Neural progenitor cell (in vitro differentiated cells): ENCODE results near the gene S1PR4. TPM values are rescaled to one million over a fixed set of nuclear protein-coding genes. Genes with fewer than 3 reads are reported as not detected.
"Not testable (repeated sequence)": the region's sequence is repeated elsewhere in the genome, so short reads cannot be mapped to it uniquely, and the experiment has no call there.

Source experiments
- DNase-seq: peaks from one replicate; pipeline ENCODE4 v3.0.0-alpha.2; 2016; ENCODE audit warnings: low spot score
- H2AFZ ChIP-seq: fragments of 200-600 bp; sonication (generic); replicated peaks from 2 replicates; pipeline ENCODE4 v1.6.1; 2016; ENCODE audit warnings: antibody characterized with exemption
- H3F3A ChIP-seq: fragments of 200-600 bp; sonication (generic); 2 replicates; pipeline ENCODE4 v1.6.1; 2016; ENCODE audit warnings: antibody characterized with exemption, low read depth
- H3K27ac ChIP-seq: fragments of 200-600 bp; sonication (generic); 2 replicates; pipeline ENCODE4 v1.5.1; 2016; ENCODE audit warnings: mild to moderate bottlenecking
- H3K27me3 ChIP-seq: fragments of 200-600 bp; sonication (generic); 2 replicates; pipeline ENCODE4 v1.6.1; 2016; ENCODE audit warnings: mild to moderate bottlenecking, moderate library complexity
- H3K36me3 ChIP-seq: fragments of 200-600 bp; sonication (generic); 2 replicates; pipeline ENCODE4 v1.5.1; 2016
- H3K4me1 ChIP-seq: fragments of 200-600 bp; sonication (generic); 2 replicates; pipeline ENCODE4 v1.6.1; 2016; ENCODE audit warnings: mixed run types
- H3K4me2 ChIP-seq: fragments of 200-600 bp; sonication (generic); 2 replicates; pipeline ENCODE4 v1.6.1; 2016
- H3K4me3 ChIP-seq: fragments of 200-600 bp; sonication (generic); 2 replicates; pipeline ENCODE4 v1.5.1; 2016
- H3K79me2 ChIP-seq: fragments of 200-600 bp; sonication (generic); 2 replicates; pipeline ENCODE4 v1.6.1; 2016; ENCODE audit warnings: low read depth
- H3K9ac ChIP-seq: fragments of 200-600 bp; sonication (generic); 2 replicates; pipeline ENCODE4 v1.6.1; 2016
- H3K9me3 ChIP-seq: fragments of 200-600 bp; sonication (generic); 2 replicates; pipeline ENCODE4 v1.5.1; 2016; ENCODE audit warnings: low read depth
- H4K20me1 ChIP-seq: fragments of 200-600 bp; sonication (generic); 2 replicates; pipeline ENCODE4 v1.6.1; 2016; ENCODE audit warnings: low read depth
- H3K27ac Mint-ChIP-seq: 3 replicates; pipeline ENCODE4 v1.8.0; 2021; ENCODE audit warnings: mixed read lengths
- H3K27me3 Mint-ChIP-seq: 2 replicates; pipeline ENCODE4 v1.8.0; 2022; ENCODE audit warnings: low read depth, mild to moderate bottlenecking, inconsistent platforms, moderate library complexity, mixed read lengths; ENCODE audit not compliant: insufficient read depth
- H3K36me3 Mint-ChIP-seq: 3 replicates; pipeline ENCODE4 v1.8.0; 2021; ENCODE audit warnings: mixed read lengths
- H3K4me1 Mint-ChIP-seq: 3 replicates; pipeline ENCODE4 v1.8.0; 2021; ENCODE audit warnings: mixed read lengths
- H3K4me3 Mint-ChIP-seq: 3 replicates; pipeline ENCODE4 v1.8.0; 2021; ENCODE audit warnings: mild to moderate bottlenecking, moderate library complexity, mixed read lengths
- H3K9me3 Mint-ChIP-seq: 3 replicates; pipeline ENCODE4 v1.8.0; 2020; ENCODE audit warnings: mixed read lengths
- EZH2 ChIP-seq: fragments of 200-600 bp; sonication (generic); IDR thresholded peaks from 2 replicates; pipeline ENCODE4 v1.6.1; 2017; ENCODE audit warnings: antibody characterized with exemption, mild to moderate bottlenecking, moderate library complexity
- EZH2phosphoT487 ChIP-seq: fragments of 200-600 bp; sonication (generic); IDR thresholded peaks from 2 replicates; pipeline ENCODE4 v1.6.1; 2017; ENCODE audit warnings: antibody characterized with exemption
- total RNA-seq: library from RNA; depleted of rRNA; stranded (reverse); fragments of >200 nt; gene quantifications from 2 replicates; pipeline ENCODE4 v1.2.3, GENCODE V29; 2015; ENCODE audit warnings: low replicate concordance
- TF ChIP-seq, protein P1 (sequence below): fragments of 200-600 bp; sonication (generic); IDR thresholded peaks from 2 replicates; pipeline ENCODE4 v1.5.1; 2017; ENCODE audit warnings: antibody characterized with exemption, mild to moderate bottlenecking

The S1PR4 gene
- total RNA-seq, 1 donor from 2014 or later: not detected

DNA sequence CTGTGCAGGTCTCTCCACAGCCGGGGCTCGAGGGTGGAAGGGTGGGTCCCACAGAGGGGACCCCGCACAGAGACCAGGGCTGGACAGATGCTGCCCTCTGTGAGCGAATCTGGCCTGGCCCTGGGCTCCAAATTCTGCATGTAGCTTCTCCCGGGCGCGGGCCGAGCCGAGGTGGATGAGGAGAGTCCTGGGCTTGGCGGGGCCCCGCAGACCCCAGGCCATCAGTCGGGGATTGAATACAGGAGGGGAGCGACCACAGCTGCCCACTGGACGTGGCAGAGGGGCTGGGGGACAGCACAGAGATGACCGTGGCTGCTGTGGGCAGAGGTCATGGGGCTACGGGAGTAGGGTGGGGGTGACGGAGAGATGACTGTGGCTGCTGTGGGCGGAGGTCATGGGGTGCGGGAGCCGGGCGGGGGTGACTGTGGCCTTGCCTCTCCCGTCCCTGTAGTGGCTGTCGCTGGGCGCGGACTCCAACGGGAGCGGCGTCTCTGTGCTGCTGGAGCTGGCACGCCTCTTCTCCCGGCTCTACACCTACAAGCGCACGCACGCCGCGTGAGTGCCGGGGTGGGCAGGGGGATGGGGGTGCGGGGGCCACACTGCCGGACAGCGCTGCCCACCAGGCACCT is 22.6 kb downstream of the S1PR4 start:
- Histone ChIP-seq H3K4me2 (no peak overlapping the region), H3K4me3 (no peak overlapping the region), H3K9me3 (no peaks in the 10 kb centered on the region), H3K4me1 (no peaks in the 10 kb centered on the region), H3F3A (no peaks in the 10 kb centered on the region), H3K36me3 (no peaks in the 10 kb centered on the region), H4K20me1 (no peaks in the 10 kb centered on the region), H3K27ac (no peak overlapping the region), H3K27me3 (no peaks in the 10 kb centered on the region), H2AFZ (no peak overlapping the region), H3K9ac (no peak overlapping the region), H3K79me2 (no peaks in the 10 kb centered on the region)
- no peaks in the 10 kb centered on the region for H3K27me3 Mint-ChIP-seq
- TF ChIP-seq, protein P1, sequence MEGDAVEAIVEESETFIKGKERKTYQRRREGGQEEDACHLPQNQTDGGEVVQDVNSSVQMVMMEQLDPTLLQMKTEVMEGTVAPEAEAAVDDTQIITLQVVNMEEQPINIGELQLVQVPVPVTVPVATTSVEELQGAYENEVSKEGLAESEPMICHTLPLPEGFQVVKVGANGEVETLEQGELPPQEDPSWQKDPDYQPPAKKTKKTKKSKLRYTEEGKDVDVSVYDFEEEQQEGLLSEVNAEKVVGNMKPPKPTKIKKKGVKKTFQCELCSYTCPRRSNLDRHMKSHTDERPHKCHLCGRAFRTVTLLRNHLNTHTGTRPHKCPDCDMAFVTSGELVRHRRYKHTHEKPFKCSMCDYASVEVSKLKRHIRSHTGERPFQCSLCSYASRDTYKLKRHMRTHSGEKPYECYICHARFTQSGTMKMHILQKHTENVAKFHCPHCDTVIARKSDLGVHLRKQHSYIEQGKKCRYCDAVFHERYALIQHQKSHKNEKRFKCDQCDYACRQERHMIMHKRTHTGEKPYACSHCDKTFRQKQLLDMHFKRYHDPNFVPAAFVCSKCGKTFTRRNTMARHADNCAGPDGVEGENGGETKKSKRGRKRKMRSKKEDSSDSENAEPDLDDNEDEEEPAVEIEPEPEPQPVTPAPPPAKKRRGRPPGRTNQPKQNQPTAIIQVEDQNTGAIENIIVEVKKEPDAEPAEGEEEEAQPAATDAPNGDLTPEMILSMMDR: no peak
- TF ChIP-seq EZH2 (no peak), EZH2phosphoT487 (no peak)
- H3K27ac Mint-ChIP-seq: no peak overlapping the region
- DNase-seq: no peak
- no peaks in the 10 kb centered on the region for H3K9me3 Mint-ChIP-seq
- no peaks in the 10 kb centered on the region for H3K4me1 Mint-ChIP-seq
- no peak overlapping the region for H3K4me3 Mint-ChIP-seq
- H3K36me3 Mint-ChIP-seq: no peaks in the 10 kb centered on the region

DNA sequence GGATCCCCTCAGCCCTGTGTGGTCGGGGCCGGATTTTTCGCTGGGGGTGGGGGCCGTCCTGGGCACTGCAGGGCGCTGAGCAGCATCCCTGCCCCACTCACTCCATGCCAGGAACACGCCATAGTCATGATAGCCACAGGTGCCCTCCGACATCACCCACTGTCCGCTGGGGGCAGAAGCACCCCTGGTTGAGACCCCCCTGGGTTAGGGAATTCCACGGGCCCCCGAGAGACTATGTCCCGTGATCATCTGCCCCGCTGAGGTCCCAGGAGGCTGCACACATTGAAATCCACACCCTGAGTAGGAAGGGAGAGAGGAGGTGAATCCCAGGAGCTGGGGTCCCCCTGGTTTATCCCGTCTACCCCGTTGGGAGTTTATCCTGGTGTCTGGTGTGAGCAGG is 23.3 kb downstream of the S1PR4 start:
- no peaks in the 10 kb centered on the region for H3K27me3 Mint-ChIP-seq
- no peak overlapping the region for H3K4me3 ChIP-seq
- H3K36me3 ChIP-seq: no peaks in the 10 kb centered on the region
- H3K27me3 ChIP-seq: no peaks in the 10 kb centered on the region
- H3F3A ChIP-seq: no peaks in the 10 kb centered on the region
- no peaks in the 10 kb centered on the region for H3K36me3 Mint-ChIP-seq
- no peaks in the 10 kb centered on the region for H3K9me3 ChIP-seq
- no peak overlapping the region for H3K4me3 Mint-ChIP-seq
- no peaks in the 10 kb centered on the region for H3K4me1 ChIP-seq
- H3K27ac Mint-ChIP-seq: no peak overlapping the region
- H3K79me2 ChIP-seq: no peaks in the 10 kb centered on the region
- H4K20me1 ChIP-seq: no peaks in the 10 kb centered on the region
- H3K27ac ChIP-seq: no peak overlapping the region
- H3K4me2 ChIP-seq: no peak overlapping the region
- no peaks in the 10 kb centered on the region for H3K9me3 Mint-ChIP-seq
- DNase-seq: no peak
- no peak overlapping the region for H2AFZ ChIP-seq
- TF ChIP-seq EZH2phosphoT487 (no peak), EZH2 (no peak)
- TF ChIP-seq, protein P1: no peak
- no peak overlapping the region for H3K9ac ChIP-seq
- no peaks in the 10 kb centered on the region for H3K4me1 Mint-ChIP-seq

DNA sequence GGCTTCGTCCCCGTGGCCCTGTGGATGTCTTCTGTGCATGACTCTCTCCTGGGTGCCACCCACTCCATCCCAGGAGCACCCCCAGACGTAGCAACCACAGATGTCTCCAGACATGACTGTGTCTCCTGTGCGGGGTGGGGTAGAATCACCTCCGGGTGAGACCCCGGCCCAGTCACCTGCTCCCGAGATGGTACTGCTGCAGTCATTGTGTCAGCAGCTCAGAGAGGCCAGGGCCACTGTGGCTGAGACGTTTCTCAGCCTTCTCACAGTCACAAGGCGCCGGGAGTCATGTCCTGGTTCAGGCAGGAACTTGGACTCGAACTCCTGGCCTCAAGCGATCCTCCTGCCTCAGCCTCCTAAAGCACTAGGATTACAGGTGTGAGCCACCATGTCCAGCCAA is 23.8 kb downstream of the S1PR4 start:
- no peak overlapping the region for H3K4me3 ChIP-seq
- Mint-ChIP-seq H3K27ac (no peak overlapping the region), H3K9me3 (no peaks in the 10 kb centered on the region), H3K27me3 (no peaks in the 10 kb centered on the region), H3K36me3 (no peaks in the 10 kb centered on the region), H3K4me1 (no peaks in the 10 kb centered on the region), H3K4me3 (no peak overlapping the region)
- H3K79me2 ChIP-seq: no peaks in the 10 kb centered on the region
- TF ChIP-seq EZH2 (no peak), EZH2phosphoT487 (no peak)
- no peak for DNase-seq
- no peak overlapping the region for H3K9ac ChIP-seq
- H3K27me3 ChIP-seq: no peaks in the 10 kb centered on the region
- H3K36me3 ChIP-seq: no peaks in the 10 kb centered on the region
- H3K9me3 ChIP-seq: no peaks in the 10 kb centered on the region
- no peaks in the 10 kb centered on the region for H3K4me1 ChIP-seq
- H3F3A ChIP-seq: no peaks in the 10 kb centered on the region
- no peaks in the 10 kb centered on the region for H4K20me1 ChIP-seq
- no peak overlapping the region for H2AFZ ChIP-seq
- H3K4me2 ChIP-seq: no peak overlapping the region
- no peak overlapping the region for H3K27ac ChIP-seq

DNA sequence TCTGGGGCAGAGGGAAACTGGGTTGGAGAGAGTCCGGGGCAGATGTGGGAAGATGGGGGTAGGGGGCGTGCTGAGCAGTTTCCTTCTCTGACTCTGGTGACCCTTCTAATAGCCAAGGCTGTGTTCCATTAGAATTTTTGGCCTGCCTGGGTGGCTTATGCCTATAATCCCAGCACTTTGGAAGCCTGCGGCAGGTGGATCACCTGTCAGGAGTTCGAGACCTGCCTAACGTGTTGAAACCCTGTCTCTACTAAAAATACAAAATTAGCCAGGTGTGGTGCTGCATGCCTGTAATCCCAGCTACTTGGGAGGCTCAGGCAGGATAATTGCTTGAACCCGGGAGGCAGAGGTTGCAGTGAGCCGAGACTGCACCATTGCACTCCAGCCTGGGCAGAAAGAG is 24.3 kb downstream of the S1PR4 start:
- H3K27me3 ChIP-seq, H3K27me3 Mint-ChIP-seq, H3K36me3 Mint-ChIP-seq: not testable (repeated sequence)

More for the DNA sequence above, 24.3 kb downstream of the S1PR4 start:
- not testable (repeated sequence) for H3K9me3 Mint-ChIP-seq, DNase-seq, H3K27ac ChIP-seq, H3K9me3 ChIP-seq, H4K20me1 ChIP-seq, H3K79me2 ChIP-seq, H3K4me1 Mint-ChIP-seq, H3K36me3 ChIP-seq, H3K4me2 ChIP-seq, H3K4me1 ChIP-seq, H2AFZ ChIP-seq, H3F3A ChIP-seq, H3K4me3 Mint-ChIP-seq, H3K9ac ChIP-seq, H3K4me3 ChIP-seq
- peak overlapping the region; percentile 42 for H3K27ac Mint-ChIP-seq
